ENCODE results near the gene CCNO.

DNA sequence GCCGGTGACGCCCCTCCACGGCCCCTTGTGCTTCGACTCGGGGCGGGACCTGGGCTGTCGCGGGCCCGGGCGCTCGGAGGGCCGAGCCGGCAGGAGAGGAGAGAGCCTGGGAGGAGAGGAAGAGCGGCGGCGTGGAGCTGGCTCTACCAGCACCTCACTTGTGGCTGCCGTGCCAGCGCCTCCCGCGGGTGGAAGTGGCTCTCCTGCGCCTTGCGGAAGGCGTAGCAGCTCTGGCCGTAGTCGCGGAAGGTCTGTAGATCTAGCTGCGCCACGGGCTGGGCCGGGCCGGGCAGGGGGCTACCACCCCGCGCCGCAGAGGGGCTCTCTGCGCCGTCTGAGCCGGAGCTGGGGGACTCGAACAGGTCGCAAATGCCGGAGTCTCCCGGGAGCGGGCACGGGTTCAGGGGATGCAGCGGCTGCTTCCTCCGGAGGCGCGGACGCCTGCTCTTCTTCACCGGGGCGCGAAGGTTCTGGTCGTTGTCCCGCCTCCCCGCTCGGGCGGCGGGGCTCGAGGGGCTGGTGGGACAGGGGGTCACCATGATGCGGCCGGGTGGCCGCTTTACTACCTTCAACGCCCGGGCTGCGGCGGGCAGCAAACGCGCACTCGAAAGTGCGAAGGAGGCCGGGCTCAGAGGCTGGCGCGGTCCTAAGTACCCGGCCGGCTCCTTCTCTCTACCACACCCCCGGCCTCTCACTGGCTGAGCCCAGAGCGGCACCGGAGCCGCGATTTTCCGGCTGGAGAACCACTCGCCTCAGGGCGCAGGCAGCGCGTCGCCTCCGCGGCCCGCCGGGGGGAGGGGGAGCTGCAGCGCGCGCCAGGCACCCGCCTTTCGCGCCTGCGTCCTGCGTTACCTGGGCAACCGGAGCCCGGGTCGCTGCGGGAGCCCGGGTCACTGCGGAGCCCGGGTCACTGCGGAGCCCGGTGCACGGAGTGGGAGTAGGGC is at the start of gene CCNO:
- peak; percentile 88 for TF ChIP-seq POLR2AphosphoS5 (IDR thresholded peaks at IDR 0.05; ENCODE audit: borderline replicate concordance, low read depth, low read length)
- no peak for TF ChIP-seq EZH2 (IDR thresholded peaks at IDR 0.05)
